ENCODE measurements around the gene NRAP.

The NRAP gene

DNA sequence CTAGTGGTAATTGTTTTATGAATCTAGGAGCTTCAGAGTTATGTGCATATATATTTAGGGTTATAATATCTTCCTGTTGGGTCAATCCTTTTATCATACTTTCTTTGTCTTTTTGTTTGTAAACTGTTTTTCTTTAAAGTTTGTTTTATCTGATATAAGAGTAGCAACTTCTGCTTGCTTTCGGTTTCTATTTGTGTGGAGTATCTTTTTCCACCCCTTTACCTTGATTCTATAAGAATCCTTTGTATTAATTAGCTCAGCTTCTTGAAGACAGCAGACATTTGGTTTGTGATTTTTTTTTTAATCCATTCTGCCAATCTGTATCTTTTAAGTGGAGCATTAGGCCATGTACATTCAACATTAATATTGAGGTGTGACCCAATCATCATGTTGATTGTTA is 25.2 kb upstream of the NRAP start:
- POLR2A ChIA-PET = no interaction called here
- CTCF ChIA-PET = no interaction called here
- no peak for DNase-seq (ENCODE audit: extremely low spot score)
- TF ChIP-seq HDGF (IDR thresholded peaks at IDR 0.05; ENCODE audit: borderline replicate concordance) = no peak
- TF ChIP-seq ZNF384 (IDR thresholded peaks at IDR 0.05) = no peak
- TF ChIP-seq SUZ12 (IDR thresholded peaks at IDR 0.05) = no peak

DNA sequence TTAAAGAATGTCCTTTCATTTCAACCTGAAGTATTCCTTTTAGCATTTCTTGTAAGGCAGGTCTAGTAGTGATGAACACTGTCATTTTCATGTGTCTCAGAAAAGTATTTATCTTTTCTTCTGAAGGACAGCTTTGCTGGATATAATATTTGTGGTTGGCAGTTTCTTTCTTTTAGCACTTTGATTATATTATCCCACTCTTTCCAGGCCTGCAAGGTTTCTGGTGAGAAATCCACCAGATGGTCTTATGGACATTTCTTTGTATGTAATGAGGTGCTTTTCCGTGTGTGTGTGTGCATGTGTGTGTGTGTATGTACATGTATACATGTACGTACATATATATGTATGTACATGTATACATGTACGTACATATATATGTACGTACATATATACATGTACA is 23.2 kb upstream of the NRAP start:
- POLR2A ChIA-PET = no interaction called here

GRCh38 chr10:113686028-113686427 is 22.2 kb upstream of the NRAP start:
- DNase-seq (ENCODE audit: extremely low spot score) = no peak

More for the DNA sequence above, 23.2 kb upstream of the NRAP start:
- no peak for DNase-seq (ENCODE audit: extremely low spot score)
- CTCF ChIA-PET = no interaction called here
- TF ChIP-seq SUZ12 (IDR thresholded peaks at IDR 0.05) (no peak), BHLHE40 (IDR thresholded peaks at IDR 0.05; ENCODE audit: borderline replicate concordance) (no peak), ARNT (IDR thresholded peaks at IDR 0.05) (no peak), FOXK2 (IDR thresholded peaks at IDR 0.05) (no peak), CTBP1 (IDR thresholded peaks at IDR 0.05; ENCODE audit: borderline replicate concordance) (no peak), NFRKB (IDR thresholded peaks at IDR 0.05) (no peak), LEF1 (IDR thresholded peaks at IDR 0.05; ENCODE audit: borderline replicate concordance) (no peak), ELF4 (IDR thresholded peaks at IDR 0.05) (no peak), HDGF (IDR thresholded peaks at IDR 0.05; ENCODE audit: borderline replicate concordance) (no peak), L3MBTL2 (conservative IDR thresholded peaks at IDR 0.05) (no peak), TARDBP (IDR thresholded peaks at IDR 0.05) (no peak), FOXM1 (IDR thresholded peaks at IDR 0.05; ENCODE audit: borderline replicate concordance) (no peak), FOXA1 (IDR thresholded peaks at IDR 0.05) (no peak), SP1 (IDR thresholded peaks at IDR 0.05) (no peak), ZNF384 (IDR thresholded peaks at IDR 0.05) (no peak)
- TF ChIP-seq, protein P1, sequence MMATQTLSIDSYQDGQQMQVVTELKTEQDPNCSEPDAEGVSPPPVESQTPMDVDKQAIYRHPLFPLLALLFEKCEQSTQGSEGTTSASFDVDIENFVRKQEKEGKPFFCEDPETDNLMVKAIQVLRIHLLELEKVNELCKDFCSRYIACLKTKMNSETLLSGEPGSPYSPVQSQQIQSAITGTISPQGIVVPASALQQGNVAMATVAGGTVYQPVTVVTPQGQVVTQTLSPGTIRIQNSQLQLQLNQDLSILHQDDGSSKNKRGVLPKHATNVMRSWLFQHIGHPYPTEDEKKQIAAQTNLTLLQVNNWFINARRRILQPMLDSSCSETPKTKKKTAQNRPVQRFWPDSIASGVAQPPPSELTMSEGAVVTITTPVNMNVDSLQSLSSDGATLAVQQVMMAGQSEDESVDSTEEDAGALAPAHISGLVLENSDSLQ (IDR thresholded peaks at IDR 0.05) = no peak

DNA sequence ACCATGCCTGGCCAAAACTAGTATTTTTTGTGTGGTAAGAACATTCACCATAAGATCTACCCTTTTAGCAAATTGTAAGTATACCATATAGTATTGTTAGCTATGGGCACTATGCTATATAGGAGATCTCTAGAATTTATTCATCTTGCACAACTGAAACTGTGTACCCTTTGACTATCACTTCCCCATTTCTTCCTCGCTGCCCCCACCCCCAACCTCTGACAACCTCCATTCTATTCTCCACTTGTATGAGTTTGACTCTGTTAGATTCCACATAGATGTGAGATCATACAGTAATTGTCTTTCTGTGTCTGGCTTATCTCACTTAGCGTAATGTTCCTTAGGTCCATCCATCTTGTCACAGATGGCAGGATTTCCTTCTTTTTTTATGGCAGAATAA is 19.5 kb upstream of the NRAP start:
- no peak for DNase-seq (ENCODE audit: extremely low spot score)
- CTCF ChIA-PET = no interaction called here
- POLR2A ChIA-PET = no interaction called here
- TF ChIP-seq FOXM1 (IDR thresholded peaks at IDR 0.05; ENCODE audit: borderline replicate concordance) (no peak), NFRKB (IDR thresholded peaks at IDR 0.05) (no peak), SP1 (IDR thresholded peaks at IDR 0.05) (no peak), SUZ12 (IDR thresholded peaks at IDR 0.05) (no peak), CTBP1 (IDR thresholded peaks at IDR 0.05; ENCODE audit: borderline replicate concordance) (no peak), ARNT (IDR thresholded peaks at IDR 0.05) (no peak), FOXK2 (IDR thresholded peaks at IDR 0.05) (no peak)

More at GRCh38 chr10:113686028-113686427, 22.2 kb upstream of the NRAP start:
- ChIA-PET CTCF (no interaction called here), POLR2A (no interaction called here)
- TF ChIP-seq LEF1 (IDR thresholded peaks at IDR 0.05; ENCODE audit: borderline replicate concordance) (no peak), NFRKB (IDR thresholded peaks at IDR 0.05) (no peak), ELF4 (IDR thresholded peaks at IDR 0.05) (no peak), L3MBTL2 (conservative IDR thresholded peaks at IDR 0.05) (no peak), SP1 (IDR thresholded peaks at IDR 0.05) (no peak), ZNF384 (IDR thresholded peaks at IDR 0.05) (no peak), FOXM1 (IDR thresholded peaks at IDR 0.05; ENCODE audit: borderline replicate concordance) (no peak), BHLHE40 (IDR thresholded peaks at IDR 0.05; ENCODE audit: borderline replicate concordance) (no peak)

DNA sequence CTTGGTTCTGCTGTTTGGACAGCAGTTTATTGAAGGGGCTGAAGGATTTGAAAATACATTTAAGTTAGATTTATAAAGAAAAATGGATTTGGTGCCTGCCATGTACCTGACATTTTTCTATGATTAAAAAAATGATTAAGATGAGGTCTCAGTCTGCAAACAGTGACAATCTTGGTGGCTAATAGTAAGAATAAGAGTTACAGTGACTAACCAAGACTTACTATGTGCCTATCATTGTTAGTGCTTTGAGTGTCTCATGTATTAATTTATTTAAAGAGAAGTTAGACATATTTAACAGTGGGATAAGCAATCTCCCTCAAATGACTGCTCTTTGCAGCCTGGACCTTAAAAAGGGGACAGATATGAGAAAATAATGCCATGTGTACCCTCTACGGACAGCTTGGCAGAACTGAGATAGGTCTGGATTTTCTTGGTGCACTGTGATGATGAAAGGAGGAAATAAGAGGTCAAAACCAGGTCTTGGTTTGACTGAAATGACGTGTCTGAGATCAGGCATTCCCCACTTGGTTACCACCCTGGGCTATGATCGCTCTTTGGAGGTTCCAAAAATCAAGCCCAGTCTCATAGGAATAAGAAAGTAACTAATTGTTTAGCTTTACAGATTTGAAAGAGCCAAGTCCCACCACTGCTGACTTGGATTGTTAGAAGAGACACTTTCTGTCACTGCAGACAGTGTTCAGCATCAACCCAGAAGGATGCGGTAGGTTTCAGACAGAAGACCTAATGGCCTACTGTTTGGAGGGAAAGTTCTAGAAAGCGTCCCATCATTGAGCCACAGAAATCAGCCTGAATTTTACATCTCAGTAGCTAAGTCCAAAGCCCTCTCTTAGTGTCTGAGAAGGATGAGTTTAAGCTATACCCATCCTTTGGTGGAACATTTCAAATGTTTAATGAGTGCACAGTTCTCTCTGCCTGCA is 18.0 kb upstream of the NRAP start:
- no peak for DNase-seq (ENCODE audit: extremely low spot score)
- TF ChIP-seq, protein P1 (IDR thresholded peaks at IDR 0.05) = no peak
- no peak for TF ChIP-seq LEF1 (IDR thresholded peaks at IDR 0.05; ENCODE audit: borderline replicate concordance)
- POLR2A ChIA-PET = no interaction called here
- CTCF ChIA-PET = no interaction called here

DNA sequence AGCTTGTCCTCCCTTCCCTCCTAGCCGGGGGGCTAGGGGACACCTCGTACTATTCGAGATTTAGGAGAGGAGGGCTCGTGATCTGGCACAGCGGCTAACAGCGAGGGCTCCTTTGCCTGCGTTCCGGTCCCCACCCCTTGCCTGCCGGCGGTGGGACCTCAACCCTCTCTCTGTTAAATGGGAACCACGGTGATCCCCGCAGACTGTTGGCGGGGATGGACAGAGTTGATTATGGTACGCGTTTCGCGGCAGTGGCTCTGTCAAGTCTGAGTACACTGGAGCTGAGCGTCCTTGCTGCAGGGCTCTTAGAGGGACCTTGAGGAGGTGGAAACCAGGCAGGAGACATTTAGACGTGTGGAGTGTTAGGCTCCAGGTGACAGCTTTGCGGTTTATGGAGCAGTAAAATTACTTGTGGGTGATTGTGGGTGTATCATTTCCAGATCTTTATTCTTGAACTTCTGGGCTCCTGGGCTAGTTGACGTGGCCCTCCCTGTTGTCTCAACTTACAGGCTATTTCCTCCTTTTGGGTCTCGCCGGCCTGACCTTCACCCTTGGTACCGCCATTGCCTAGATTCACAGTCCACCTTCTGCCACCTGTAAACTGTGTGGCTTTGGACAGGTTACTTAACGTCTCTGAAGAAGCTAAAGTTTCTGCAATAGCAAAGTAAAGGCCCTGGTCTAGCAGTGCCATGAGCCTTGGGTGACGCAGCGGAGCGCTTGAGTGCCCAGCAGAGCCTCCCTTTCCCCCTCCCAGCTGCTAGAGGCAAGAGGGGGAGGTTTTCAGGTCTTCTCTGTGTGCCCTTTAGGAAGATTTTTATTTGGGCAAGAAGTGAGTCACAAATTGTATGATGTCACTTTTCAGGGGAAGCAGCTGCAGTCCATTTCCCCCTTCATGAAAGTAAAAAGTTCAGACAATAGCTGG is 16.6 kb upstream of the NRAP start:
- POLR2A ChIA-PET = interaction anchor here (1.5 kb wide), 1 partner anchor 19 kb away, joined by 5 read pairs; no protein-coding TSS in a partner anchor
- peak; percentile 36 for DNase-seq (ENCODE audit: extremely low spot score)
- TF ChIP-seq FOXK2 (IDR thresholded peaks at IDR 0.05) = no peak
- CTCF ChIA-PET = interaction anchor here (0.7 kb wide), 1 partner anchor 411 kb away, joined by 3 read pairs; no protein-coding TSS in a partner anchor
